LHCN-M2 (cell line): ENCODE data around the gene NCKAP5. TPM values are rescaled to one million over a fixed set of nuclear protein-coding genes. Genes with fewer than 3 reads are reported as not detected.
"Not testable (repeated sequence)": the region's sequence is repeated elsewhere in the genome, so short reads cannot be mapped to it uniquely, and the experiment has no call there.

Source experiments
- DNase-seq: peaks from one replicate; pipeline ENCODE4 v3.0.0-alpha.2; 2012; ENCODE audit warnings: low read depth
- total RNA-seq: library from RNA; depleted of rRNA; stranded (reverse); fragments of >200 nt; gene quantifications from 2 replicates; pipeline ENCODE4 v1.2.3, GENCODE V29; 2014

NCKAP5 gene
- total RNA-seq, 1 experiment from 2014 or later, result 0.40 TPM

DNA sequence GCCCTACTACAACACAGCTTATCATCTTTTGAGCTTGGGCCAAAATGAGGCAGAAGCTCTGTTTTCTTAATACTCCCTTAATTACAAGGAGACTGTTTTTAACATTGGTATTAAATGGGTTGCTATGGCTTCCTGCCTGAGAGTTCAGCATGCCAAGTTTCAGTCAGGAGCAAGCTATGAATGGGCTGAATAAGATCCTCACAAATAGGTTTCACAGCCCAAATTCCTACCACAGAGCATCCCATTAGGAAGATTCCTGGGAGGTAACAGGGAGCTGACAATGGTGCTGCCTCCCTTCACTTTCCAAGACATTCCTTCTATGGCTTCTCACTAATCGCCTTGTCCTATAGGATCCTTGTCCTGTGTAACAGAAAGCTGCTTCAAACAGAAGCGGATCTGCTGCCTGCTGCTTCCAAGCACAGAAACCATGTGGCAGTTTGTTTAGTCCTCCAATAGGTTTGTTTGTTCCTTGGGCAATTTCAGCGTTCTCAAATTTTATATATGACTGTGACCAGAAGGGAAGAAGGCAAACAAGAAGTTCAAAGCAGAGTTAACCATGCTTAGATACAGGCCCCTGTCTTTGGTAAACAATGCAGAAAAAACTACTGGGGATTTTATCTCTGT lies 70.9 kb downstream of the NCKAP5 start:
- DNase-seq, result no peak

DNA sequence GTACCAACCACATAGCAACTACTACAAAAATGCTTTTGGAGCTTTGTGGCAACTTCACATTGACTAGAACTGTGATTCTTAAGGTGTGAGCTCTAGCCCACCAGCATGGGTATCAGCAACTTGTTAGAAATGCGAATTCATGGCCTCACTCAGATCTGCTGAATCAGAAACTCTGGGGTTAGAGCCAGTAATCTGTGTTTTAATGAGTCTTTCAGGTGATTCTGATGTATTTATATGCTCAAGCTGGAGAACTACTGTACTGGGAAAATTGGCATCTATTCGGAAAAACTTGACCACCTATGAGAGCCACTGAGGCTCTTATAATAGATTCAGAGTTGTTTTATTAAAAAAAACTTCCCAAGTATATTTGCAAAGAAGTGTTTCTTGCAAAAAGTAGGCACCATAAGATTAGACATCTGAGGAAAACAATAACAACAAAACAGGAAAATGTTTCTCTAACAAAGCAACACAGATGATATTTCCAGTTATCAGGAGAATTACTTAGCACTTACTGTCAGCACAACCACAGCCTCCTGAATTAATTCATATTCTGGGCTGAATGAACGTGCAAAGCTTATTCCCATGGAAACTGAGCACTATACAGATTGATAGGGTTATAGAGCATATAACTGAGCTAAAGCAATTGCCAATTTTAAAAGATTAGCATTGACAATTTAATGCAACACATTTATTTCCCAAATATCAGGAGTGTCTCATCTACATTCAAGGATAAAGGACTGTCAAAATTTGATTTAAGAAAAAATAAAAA lies 71.6 kb downstream of the NCKAP5 start:
- DNase-seq, result no peak

DNA sequence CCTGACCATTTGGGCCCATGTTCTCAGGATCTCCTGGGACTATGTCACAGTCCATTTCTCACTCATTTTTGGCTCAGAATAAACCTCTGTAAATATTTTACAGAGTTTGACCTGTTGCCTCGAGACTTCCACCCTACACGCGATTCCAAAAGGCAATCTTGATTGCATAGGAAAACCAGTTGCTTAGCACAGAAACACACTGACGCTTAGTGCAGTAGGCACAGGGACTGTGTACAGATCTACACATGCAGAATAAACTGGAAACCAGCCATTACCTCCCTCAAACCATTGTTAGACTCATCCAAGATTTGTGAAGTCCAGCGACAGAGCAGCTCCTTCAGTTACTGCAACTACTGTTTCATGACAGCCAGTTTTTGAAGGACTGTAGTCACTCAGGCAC lies 73.0 kb downstream of the NCKAP5 start:
- no peak for DNase-seq

DNA sequence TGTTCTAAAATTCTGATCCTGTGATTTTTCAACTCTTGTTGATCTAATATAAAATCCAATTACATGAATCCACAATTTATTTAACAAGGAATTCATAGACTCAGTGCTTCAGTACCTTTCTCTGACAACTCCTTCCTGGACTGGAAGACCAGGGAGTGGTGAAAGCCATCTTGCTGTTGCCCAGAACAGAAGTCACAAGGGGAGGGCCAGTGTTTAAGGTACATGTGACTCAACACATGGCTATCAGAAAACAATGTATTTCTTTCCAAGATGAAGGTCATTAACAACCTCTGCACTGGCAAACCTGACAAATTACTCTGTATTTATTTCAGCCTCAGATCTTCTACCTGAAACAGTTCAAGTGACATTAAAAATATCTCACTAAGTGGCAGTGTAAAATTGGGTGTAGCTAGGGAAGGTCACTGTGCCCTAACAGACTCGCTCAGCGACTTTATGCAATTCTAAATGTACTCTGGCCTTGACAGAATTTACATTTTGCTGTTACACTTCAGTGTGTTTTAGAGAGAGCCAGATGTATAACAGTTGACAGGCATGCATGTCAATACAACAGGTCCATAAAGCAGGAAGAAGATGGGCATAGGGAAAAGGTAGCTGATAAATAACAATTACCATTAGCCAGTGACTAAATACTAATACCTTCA lies 75.4 kb downstream of the NCKAP5 start:
- no peak for DNase-seq

DNA sequence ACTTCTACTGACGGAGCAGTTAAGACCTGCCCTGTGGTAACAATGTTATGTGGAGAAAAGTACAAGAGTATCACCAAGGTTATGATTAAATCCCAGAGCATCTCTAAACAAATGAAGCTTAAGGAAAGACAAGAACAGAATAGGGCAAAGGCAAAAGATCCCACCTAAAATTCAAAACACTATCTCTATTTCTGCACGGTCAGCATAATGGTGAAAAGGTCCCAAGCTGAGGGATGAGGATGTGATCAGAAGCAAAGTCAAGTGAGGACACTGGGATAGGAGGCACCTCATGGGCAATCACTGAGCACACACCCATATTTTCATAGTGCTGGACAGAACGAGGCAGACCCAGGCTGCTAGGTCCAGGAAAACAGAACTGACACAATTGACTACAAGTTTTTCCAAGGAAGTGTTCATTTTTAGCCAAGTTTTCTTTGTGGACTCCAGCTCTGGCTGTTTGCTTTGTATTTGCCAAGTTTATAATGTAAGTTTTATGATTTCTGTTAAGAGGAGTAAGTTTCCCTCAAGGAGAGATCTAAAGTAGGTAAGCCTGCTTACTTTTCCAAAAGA lies 77.8 kb downstream of the NCKAP5 start:
- no peak for DNase-seq

DNA sequence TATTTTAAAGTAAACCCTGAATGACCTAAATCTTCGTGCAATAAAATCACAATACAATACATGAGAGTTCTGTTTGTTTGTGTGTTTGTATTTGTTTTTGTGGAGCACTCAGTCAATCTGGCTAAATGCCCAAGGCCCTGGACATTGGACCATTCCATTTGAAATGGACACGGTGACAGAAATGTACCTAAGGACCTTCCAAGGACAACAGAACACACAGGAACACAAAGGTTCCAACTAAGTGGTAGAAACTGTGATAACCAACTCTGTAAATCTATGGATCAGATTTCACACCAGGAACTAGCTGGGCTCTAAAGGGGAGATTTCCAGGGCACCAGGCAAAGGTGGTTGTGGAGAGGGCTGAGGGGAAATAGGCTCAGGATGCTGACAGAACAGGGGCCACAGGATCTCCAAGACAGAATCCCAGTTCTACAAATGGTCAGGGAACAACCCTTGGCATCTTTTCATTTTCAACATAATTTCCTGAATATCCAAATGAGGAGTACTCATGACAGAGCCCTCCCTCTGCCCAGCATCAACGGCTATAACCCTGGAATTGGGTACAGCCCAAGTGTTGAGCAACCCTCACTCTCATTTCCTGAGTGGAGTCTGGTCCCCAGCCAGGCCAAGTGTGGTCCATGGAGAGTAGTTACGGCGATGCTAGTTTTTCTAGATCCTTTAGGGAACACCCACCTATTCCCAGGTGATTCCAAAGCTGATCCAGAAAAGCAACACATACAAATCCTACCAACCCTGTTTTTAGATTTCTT lies 78.4 kb downstream of the NCKAP5 start:
- DNase-seq, result no peak

DNA sequence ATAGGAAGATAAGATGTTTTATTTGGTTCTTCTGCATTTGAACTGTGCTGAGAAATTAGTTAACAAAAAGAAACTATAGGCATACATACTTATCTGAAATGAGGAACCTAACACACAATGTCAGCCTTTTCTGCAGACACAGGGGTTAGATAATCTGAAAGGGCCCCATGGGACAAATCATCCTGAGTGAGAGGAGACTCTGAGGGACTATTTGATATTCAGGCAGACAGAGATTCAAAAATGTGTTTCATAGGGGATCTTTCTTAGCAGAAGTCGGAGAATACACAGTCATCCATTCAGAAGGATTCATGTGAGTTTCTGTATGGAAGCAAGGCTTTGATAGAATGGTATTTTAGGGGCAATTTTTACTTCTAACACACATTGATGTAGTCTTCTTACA lies 79.1 kb downstream of the NCKAP5 start:
- no peak for DNase-seq

DNA sequence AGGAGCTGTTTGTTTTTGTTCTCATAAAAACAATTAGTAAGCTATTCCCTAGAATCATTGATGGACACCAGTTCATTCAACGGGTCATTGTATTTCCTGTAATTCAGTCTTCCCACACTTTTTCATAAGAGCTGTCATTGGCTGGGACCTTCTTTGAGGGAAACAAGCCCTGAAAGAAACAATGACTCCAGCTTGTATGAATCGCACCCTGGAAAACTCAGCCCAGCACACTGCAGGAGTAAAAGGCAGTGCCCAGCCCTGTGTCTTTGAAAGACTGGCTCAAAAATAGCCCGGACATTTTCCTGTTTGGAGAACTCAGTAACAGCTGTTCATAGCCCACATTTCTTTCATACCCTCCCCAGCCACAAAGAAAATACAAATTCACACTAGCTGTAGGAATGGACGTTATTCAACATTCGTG lies 81.5 kb downstream of the NCKAP5 start:
- DNase-seq, result peak; percentile 51

DNA sequence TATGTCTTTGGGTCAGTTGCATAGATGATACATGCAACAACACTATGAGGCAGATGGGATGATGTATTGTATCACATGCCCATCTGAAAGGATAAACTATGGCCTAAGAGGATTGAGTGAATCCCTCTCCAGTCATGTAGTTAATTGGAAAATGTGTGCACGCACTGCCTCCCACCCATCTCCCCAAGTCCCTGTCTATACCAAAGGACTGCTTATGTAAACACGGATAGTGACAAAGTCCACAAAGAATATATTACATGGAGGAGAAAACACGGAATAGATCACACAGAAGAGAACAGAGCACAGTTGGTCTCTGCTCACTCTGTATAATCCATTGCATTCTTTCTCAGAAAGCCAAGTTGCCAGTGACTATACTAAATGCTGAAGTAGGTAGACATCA lies 82.4 kb downstream of the NCKAP5 start:
- DNase-seq, result no peak

DNA sequence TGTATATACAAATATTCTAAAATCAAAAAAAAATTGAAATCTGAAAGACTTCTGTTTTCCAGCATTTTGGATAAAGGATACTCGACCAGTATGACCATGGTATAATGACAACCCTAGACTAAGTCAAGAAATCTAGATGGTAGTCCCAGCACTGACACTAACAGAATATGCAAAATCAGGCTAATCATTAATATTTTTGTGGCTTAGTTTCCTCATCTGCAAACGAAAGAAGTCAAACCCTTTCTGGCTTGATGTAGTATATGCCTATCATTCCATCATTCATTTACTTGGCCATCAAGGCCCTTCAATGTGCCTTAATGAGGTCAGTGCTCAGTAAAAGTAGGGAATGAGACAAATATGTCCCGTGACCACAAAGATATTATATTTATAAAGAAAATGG lies 83.5 kb downstream of the NCKAP5 start:
- DNase-seq, result no peak

DNA sequence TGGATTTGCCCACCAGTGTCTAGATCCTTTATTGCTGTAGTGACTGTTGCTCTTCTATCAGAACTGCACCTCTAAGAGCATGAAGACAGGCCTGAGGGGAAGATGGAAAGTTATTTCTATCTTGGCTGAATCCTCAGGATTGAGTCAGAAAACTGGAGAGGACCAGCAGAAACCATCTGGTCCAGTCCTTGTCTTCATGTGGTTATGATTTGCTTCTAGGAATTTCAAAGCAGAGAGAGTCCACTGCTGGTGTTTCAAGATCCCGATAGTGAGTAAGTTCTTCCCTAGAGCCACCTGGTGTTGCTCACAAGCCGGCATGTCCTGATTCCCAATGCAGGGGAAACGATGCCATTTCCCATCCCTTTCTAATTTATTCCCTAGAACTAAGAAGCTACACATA lies 84.2 kb downstream of the NCKAP5 start:
- peak; percentile 31 for DNase-seq

DNA sequence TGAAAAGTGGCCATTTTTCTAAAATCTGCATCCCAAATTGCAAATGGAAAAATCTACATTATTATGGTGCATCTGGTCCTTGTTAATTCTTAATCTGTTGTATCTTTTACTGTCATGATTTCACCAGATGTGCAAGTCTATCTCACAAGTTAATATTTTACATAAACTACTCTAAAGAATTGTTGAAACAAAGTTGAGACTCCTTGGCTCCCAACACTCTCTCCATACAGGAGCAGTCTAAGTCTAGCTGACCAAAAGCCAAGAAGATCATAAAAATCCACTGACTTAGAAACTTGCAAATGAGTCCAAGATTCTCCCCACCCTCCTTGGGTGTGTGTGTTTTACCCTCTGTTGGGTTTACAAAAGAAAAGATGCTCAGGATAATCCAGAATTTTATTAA lies 85.1 kb downstream of the NCKAP5 start:
- DNase-seq, result no peak

DNA sequence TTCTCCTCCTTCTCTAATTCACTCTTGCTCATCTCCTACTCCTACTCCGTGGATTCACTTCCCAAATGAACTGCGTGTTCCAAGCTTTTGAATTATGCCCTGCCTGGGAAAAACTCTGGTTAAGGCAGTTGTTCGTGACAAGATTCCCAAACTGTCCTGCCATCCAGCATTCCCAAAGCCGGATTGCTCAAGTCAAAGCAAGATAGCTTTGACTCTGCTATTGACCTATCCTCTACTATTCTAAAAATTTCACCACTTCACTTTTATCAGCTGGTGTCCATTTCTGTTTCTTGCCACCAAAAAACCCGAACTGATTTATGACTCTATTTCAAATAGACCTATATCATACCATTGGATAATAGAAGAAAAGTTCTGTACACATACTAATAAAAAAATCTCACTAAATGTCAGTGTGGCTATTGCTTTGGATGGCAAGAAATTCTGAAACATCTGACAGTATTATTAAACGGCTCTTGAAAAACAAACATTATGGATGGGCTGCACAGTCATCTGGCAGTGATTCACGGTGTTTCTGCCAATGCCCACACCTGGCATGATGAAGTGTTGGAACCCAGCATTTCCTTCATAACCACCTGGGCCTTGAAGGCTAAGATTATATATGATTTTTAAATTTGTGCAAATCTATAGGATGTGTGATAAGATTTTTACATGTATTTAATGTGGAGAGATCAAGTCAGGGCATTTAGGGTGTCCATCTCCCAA lies 87.4 kb downstream of the NCKAP5 start:
- no peak for DNase-seq

DNA sequence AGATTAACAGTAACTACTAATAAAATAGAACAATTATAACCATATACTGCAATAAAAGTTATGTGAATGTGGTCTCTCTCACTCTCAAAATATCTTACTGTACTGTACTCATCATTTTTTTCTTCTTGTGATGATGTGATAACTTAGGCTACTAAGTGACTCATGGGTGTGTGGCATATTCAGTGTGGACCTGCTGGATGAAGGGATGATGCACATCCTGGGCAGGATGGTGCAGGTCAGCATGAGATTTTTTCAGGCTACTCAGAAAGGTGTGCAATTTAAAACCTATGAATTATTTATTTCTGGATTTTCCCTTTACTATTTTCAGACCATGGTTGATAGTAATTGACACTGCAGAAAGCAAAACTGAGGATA lies 90.7 kb downstream of the NCKAP5 start:
- DNase-seq, result peak; percentile 5

DNA sequence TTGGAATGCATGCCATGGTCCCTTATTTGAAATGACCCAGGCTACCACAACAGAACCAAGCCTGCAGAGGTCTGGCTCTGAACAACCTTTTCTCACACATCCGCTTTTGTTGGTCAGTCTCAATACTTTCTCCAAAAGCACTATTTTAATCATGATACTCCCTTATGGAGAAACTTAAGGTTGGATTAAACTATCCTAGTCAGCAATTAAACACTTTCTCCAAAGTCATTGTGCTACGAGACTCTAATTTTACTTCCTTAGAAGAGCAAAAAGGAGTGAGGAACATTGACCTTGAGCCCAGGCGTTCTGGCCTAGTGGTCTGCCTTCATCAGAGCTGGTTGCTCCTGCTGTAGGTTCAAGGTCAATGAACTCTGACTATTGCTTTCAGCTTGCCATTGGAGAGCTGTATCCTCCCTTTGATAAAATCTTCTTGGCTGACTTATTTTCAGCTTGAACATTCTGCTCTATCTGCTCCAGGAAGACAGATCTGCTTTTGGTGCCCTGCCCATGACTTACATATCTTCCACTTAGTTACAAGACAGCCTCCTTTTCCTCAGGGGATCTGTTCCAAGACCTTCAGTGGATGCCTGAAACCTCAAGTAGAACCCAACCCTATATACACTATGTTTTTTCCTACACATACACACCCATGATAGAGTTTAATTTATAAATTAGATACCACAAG lies 91.2 kb downstream of the NCKAP5 start:
- DNase-seq, result no peak

DNA sequence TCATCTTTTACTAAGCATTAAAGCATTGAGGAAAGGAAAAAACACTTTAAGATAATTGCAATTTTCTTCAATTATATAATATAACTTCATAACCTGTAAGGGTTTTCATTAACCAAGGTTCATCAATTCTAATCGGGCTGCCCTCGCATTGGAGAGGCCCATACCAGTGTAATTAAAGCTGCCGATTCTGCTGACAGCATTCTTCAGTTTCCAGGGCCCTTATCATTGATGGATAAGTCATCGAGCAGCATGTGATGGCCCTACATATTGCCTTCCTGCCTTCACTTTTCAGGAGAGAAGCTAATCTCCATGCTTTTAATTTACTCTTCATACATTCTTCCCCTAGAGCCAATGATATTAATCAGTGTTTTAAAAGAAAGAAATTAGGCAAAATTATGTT lies 92.0 kb downstream of the NCKAP5 start:
- no peak for DNase-seq

DNA sequence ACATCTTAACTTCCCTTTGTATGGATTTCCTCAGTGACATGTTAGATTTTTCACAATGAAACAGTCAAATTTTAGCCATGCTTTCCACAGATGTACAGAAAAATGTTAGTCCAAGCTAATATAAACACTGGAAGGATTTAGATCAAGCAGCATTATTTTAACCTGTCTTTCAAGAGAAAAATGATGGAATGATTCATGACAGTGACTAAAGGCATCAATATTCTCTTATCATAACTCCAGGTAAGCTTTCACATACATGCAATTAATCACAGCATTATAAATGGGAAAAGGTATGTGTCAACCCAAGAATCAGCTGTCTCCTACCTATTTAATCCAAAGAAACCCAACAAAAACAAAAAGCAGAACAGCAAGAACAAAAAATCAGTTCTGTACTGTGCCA lies 92.7 kb downstream of the NCKAP5 start:
- DNase-seq, result no peak

DNA sequence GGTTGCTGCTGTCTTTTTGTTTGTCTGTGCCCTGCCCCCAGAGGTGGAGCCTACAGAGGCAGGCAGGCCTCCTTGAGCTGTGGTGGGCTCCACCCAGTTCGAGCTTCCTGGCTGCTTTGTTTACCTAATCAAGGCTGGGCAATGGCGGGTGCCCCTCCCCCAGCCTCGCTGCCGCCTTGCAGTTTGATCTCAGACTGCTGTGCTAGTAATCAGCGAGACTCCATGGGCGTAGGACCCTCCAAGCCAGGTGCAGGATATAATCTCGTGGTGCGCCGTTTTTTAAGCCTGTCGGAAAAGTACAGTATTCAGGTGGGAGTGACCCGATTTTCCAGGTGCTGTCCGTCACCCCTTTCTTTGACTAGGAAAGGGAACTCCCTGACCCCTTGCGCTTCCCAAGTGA lies 97.8 kb downstream of the NCKAP5 start:
- DNase-seq, result not testable (repeated sequence)

DNA sequence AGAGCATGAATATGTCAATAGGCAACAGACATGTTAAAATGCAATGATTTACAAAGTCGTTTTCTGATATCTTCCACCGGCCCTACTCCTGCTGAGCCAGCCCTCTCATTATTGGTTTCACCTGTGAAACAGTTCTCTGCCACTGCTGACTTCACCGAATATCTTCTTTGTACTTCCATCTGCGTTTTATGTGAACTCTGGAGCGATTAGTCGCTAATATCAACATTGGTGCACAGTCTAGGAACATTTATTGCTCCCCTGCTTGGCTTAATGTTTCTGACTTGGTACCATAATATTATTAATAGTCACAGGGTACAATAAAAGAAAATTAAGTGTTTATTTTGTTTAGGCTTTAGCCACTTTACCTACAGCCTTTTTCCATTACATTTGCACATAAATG lies 105.5 kb downstream of the NCKAP5 start:
- DNase-seq, result no peak

DNA sequence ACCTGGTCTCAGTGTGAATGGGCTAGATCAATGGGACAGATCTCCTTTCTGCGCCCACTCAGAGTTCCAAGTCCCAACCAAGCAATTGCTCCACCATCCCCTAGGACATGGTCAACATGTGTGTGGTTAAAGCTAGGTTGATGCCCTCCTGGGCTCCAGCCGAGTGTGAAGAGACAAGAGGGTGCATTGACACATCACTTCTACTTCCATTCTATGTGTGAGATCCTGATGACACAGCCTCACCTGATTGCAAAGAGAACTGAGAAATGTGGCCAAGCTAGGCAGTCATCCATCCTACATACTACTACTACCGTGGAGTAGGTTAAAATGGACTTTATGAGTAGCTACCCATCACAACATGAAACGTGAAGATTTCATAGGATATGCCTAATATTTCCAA lies 106.8 kb downstream of the NCKAP5 start:
- no peak for DNase-seq

DNA sequence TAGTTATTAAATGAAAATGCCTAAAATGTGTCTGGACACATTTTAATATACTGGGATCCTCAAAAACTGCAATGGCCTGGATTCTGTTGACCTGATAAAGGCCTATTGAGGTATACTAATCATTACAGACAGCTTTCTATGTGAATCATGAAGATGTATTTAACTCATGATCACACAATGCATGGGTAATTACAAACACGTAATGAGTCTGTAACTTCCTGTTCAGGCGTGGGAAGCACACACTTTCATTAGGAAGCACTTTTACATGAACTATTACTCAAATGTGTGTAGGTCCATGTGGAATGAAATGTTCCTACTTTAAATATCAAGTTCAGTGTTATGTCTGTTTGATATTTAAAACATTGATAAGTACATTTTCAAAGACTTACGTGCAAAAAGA lies 108.7 kb downstream of the NCKAP5 start:
- no peak for DNase-seq
